PC-3 (cell line): ENCODE results near the gene HCAR3.

ENCODE experiments used
- CTCF ChIP-seq: fragments of 300-600 bp; sonication (generic); conservative IDR thresholded peaks from 2 replicates; pipeline ENCODE4 v1.5.1; 2017; ENCODE audit warnings: antibody characterized with exemption, low read depth, mild to moderate bottlenecking, low read length
- EZH2 ChIP-seq: fragments of 300-600 bp; sonication (generic); IDR thresholded peaks from one replicate; pipeline ENCODE4 v1.6.1; 2017; ENCODE audit warnings: antibody characterized with exemption, mild to moderate bottlenecking, low read length; ENCODE audit not compliant: unreplicated experiment
- EZH2phosphoT487 ChIP-seq: fragments of 300-600 bp; sonication (generic); IDR thresholded peaks from 2 replicates; pipeline ENCODE4 v1.6.1; 2018; ENCODE audit warnings: mild to moderate bottlenecking, antibody characterized with exemption, low read length, borderline replicate concordance

GRCh38 chr12:122722387-122722786, 5.8 kb upstream of the HCAR3 start:
- TF ChIP-seq CTCF (no peak), EZH2phosphoT487 (no peak), EZH2 (no peak)
